Fibroblast of mammary gland (primary cell): ENCODE results near the gene TMEM72.
A peak's percentile ranks its signal among the peaks of the same experiment; 100 is the strongest.

Source experiments
- DNase-seq: peaks from one replicate; pipeline ENCODE4 v3.0.0-alpha.2; 2010; ENCODE audit warnings: low read depth
- H3K4me3 ChIP-seq: 2 replicates; pipeline ENCODE4 v1.5.1; 2011; ENCODE audit warnings: low read depth, mild to moderate bottlenecking, low read length, moderate library complexity; ENCODE audit not compliant: control insufficient read depth
- TF ChIP-seq, protein P1 (sequence below): conservative IDR thresholded peaks from 2 replicates; pipeline ENCODE4 v1.5.1; 2011; ENCODE audit warnings: low read depth, low read length, inconsistent platforms; ENCODE audit not compliant: control insufficient read depth, insufficient read depth

The TMEM72 gene

GRCh38 chr10:44962870-44963738 is 52.0 kb downstream of the TMEM72 start:
- TF ChIP-seq, protein P1, sequence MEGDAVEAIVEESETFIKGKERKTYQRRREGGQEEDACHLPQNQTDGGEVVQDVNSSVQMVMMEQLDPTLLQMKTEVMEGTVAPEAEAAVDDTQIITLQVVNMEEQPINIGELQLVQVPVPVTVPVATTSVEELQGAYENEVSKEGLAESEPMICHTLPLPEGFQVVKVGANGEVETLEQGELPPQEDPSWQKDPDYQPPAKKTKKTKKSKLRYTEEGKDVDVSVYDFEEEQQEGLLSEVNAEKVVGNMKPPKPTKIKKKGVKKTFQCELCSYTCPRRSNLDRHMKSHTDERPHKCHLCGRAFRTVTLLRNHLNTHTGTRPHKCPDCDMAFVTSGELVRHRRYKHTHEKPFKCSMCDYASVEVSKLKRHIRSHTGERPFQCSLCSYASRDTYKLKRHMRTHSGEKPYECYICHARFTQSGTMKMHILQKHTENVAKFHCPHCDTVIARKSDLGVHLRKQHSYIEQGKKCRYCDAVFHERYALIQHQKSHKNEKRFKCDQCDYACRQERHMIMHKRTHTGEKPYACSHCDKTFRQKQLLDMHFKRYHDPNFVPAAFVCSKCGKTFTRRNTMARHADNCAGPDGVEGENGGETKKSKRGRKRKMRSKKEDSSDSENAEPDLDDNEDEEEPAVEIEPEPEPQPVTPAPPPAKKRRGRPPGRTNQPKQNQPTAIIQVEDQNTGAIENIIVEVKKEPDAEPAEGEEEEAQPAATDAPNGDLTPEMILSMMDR = peak; percentile 8
- DNase-seq = no peak
- H3K4me3 ChIP-seq = no peak overlapping the region

GRCh38 chr10:44963772-44964633 is 52.9 kb downstream of the TMEM72 start:
- TF ChIP-seq, protein P1 = no peak
- no peak overlapping the region for H3K4me3 ChIP-seq
- DNase-seq = no peak

DNA sequence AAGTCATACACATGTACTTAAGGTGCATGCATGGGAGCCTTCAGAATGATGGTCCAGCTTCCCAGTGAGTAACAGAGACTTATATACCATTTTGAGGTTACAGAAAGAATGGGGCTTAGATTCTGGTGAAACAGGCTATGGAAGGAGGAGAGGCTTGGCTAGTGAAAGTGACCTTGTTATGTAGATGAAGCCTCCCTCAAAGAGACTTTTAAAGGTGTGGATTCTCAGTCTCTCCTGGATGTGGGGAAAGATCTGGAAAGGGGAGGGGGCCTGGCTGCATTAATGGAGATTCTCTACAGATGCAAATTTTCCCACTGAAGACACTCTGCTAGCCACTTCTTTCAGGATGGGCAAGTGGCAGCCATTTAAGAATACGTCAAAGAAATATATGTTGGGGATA is 54.0 kb downstream of the TMEM72 start:
- DNase-seq = no peak
- TF ChIP-seq, protein P1 = no peak
- no peak overlapping the region for H3K4me3 ChIP-seq

DNA sequence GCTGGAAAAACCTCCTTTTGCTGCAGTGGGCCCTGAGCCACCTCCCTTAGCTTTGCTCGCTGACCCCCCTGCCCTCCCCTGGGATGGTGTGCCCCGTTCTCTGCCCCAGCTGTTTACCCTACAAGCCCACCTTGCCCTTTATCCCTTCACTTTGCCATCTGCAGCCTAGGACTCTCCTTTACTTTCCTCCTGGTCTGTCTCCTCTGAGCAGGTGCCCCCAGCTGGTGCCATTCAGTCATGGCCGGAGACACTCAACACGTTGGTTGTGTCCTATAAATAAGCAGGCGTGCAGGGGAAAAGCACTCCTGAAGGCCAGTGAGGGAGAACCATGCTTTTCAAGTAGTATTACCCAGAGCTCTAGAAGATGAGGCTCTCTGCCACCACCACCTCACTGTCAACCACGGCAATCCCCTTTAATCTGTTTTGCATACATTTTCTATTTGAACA is 54.5 kb downstream of the TMEM72 start:
- no peak overlapping the region for H3K4me3 ChIP-seq
- DNase-seq = no peak
- TF ChIP-seq, protein P1 = no peak

GRCh38 chr10:44966129-44966815 is 55.1 kb downstream of the TMEM72 start:
- TF ChIP-seq, protein P1 = no peak
- no peak for DNase-seq
- no peak overlapping the region for H3K4me3 ChIP-seq

DNA sequence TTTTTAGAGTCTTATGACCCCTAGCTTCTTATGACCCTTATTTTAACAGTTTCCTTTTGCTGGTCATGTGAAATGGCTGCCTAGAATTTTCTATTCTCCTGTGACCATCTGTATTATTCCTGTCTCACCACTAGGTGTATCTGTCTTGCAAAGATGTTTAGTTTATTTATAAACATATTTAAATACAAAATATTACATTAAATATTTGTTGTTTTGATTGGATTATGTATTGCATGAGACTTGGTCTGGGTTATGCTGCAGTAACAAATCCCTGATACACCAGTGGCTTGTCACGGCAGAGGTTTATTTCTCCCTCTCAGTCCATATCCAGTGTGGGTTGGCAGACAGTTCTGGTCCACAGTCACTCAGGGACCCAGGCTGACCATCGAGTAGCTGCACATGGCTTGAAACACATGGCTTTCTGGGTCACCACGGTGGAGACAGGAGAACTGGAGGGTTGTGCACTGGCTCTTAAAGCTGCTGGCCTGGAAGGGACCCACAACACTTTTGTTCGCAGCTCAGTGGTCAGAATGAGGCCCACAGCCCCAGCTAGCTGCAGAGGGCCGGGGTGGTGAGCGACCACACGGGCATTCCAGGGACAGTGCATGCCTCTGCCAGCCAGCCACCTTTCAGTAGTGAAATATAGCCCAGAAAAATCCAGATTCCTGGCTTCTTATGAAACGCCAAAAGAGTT is 55.8 kb downstream of the TMEM72 start:
- no peak for DNase-seq
- TF ChIP-seq, protein P1 = peak; percentile 17
- H3K4me3 ChIP-seq = no peak overlapping the region
